HG02870 (cell line): ENCODE results near the gene PSMC4.
"Not testable (repeated sequence)": the region's sequence is repeated elsewhere in the genome, so short reads cannot be mapped to it uniquely, and the experiment has no call there.

Experiments used
- ATAC-seq: cut with Tn5 transposase; IDR thresholded peaks from one replicate; pipeline ENCODE4 v1.9.1; 2021; ENCODE audit warnings: mild to moderate bottlenecking, moderate library complexity; ENCODE audit not compliant: unreplicated experiment

PSMC4 gene

DNA sequence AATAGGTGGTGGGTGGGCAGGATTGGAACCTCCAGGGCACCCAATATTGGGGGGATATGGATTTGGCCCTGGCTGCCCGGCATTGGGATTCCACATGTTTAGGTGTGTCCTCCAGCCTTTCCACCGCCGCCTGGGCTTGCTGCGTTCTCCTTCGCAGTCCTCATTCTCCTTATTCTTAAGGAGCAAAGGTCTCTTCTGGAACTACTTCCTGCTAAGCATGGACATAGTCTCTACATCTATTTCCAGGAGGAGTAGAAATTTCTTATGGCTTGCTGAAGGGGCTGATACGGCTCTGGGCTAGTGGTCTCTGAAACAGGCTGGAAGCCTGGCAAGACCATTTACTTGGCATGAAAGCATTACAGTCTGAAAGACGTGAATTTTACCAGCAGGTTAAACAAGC, 27.4 kb upstream of the PSMC4 start:
- ATAC-seq, result no peak

- ATAC-seq, result no peak
Measured at GRCh38 chr19:39946532-39946931, 24.4 kb upstream of the PSMC4 start.

GRCh38 chr19:39949026-39949747, 21.8 kb upstream of the PSMC4 start:
- ATAC-seq, result no peak

GRCh38 chr19:39951065-39951650, 19.8 kb upstream of the PSMC4 start:
- no peak for ATAC-seq

GRCh38 chr19:39951686-39952085, 19.3 kb upstream of the PSMC4 start:
- ATAC-seq, result no peak

DNA sequence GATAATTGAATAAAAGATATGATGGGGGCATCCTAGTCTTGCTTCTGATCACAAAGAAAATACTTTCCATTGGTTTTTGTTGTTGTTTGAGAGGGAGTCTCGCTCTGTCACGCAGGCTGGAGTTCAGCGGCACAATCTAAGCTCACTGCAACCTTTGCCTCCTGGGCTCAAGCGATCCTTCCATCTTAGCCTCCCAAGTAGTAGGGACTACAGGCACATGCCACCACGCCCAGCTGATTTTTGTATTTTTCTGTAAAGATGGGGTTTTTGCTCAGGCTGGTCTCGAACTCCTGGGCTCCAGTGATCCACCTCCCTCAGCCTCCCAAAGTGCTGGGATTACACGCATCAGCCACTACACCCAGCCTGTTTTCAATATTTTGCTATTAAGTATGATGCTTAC, 17.1 kb upstream of the PSMC4 start:
- no peak for ATAC-seq

GRCh38 chr19:39957886-39958285, 13.1 kb upstream of the PSMC4 start:
- ATAC-seq, result not testable (repeated sequence)

DNA sequence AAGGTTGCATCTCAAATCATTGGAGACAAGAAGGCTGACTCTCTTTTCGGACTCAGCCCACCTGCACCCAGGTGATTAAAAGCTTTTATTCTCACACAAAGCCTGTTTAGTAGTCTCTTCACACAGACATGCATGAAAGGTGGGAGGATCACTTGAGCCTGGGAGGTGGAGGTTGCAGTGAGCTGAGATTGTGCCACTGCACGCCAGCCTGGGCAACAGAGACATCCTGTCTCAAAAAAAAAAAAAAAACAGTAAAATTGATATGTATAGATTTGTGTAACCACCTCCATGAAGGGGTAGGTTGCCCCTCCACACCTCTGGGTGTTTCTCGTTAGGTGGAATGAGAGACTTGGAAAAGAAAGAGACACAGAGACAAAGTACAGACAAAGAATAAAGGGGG, 12.0 kb upstream of the PSMC4 start:
- ATAC-seq, result not testable (repeated sequence)

DNA sequence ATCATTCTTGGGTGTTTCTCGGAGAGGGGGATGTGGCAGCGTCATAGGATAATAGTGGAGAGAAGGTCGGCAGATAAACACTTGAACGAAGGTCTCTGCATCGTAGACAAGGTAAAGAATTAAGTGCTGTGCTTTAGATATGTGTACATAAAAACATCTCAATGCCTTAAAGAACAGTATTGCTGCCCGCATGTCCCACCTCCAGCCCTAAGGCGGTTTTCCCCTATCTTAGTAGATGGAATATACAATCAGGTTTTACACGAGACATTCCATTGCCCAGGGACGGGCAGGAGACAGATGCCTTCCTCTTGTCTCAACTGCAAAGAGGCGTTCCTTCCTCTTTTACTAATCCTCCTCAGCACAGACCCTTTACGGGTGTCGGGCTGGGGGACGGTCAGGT, 11.6 kb upstream of the PSMC4 start:
- not testable (repeated sequence) for ATAC-seq

- no peak for ATAC-seq
Measured at GRCh38 chr19:39963898-39964297, 7.1 kb upstream of the PSMC4 start.

- ATAC-seq, result no peak
Measured at GRCh38 chr19:39966617-39967016, 4.3 kb upstream of the PSMC4 start.

GRCh38 chr19:39967561-39967960, 3.4 kb upstream of the PSMC4 start:
- ATAC-seq, result no peak

- no peak for ATAC-seq
Measured at GRCh38 chr19:39968789-39969188, 2.2 kb upstream of the PSMC4 start.

DNA sequence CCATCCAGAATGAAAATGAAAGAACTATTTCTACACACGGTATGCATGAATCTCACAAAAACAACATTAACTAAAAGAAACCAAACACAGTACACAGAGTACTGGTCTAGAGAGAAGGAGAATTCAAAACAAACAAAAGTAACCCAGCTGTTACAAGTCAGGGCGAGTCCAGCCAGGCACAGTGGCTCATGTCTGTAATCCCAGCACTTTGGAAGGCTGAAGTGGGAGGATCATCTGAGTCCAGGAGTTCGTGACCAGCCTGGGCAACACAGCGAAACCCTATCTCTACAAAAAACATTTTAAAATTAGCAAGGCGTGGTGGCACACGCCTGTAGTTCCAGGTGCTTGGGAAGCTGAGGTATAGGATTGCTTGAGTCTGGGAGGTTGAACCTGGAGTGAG, 1.7 kb upstream of the PSMC4 start:
- ATAC-seq, result no peak

- ATAC-seq, result no peak
Measured at GRCh38 chr19:39969681-39970424, 1.1 kb upstream of the PSMC4 start.

GRCh38 chr19:39970425-39970674, 615 bp upstream of the PSMC4 start:
- ATAC-seq, result no peak

DNA sequence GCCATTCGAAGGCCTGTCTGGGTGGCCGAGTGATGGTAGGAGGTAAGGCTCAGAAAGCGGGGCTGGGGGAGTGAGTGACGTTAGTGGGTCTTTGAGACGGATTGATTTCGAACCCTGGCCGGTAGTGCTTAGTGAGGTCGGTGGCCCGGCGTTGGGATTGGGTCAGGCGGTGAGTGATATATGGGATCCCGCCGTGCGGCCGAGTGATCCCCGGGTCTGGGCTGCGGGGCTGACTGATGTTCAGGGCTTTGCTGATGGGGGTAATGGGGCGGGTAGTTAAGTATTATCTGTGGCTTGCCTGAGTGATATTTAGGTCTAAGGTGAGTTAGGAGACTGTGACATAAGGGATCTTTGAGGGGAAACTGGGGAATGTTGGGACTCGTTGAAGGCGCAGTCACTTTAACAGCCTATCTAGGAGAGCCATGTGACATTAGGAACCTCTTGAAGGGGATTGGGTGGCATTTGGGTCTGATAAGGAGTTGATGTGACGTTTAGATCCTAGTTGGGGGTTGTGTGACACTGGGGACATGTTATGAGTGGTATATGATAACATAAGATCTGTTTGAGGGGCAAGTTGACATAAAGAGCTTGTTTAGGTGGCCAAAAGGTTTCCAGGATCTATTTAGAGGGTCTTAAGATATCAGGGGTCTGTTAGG, 543 bp downstream of the PSMC4 start:
- no peak for ATAC-seq

GRCh38 chr19:39974377-39975155, 3.6 kb downstream of the PSMC4 start:
- no peak for ATAC-seq

DNA sequence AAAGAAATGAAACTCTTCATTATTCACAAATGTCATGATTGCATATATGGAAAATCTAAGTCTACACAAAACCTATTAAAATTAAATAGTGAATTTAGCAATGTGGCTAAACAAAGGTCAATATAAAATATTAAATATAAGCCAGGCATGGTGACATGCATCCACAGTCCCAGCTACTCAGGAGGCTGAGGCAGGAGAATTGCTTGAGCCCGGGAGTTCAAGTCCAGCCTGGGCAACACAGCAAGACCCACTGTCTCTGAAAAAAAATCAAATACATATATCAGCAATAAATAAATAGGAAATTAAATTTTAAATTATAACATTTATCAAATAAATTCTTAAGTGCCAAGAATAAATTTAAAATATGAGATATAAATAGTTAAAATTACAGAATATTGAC, 11.9 kb downstream of the PSMC4 start:
- ATAC-seq, result no peak

- no peak for ATAC-seq
Measured at GRCh38 chr19:39983695-39984300, 12.8 kb downstream of the PSMC4 start.

- ATAC-seq, result no peak
Measured at GRCh38 chr19:39986643-39987042, 15.7 kb downstream of the PSMC4 start.
